Sigmoid colon (tissue), 7 donors: ENCODE results near the gene UFM1. TPM values are rescaled to one million over a fixed set of nuclear protein-coding genes. Genes with fewer than 3 reads are reported as not detected.

Source experiments
- DNase-seq: peaks from one replicate; pipeline ENCODE4 v3.0.0-alpha.2; 2019
- H3K27ac ChIP-seq, 4 donors: fragments of 200-600 bp; sonication (generic); one replicate each; pipeline ENCODE4 v1.5.1; 2016 to 2019; ENCODE audit warnings: mild to moderate bottlenecking in 1 of 4
- H3K27me3 ChIP-seq, 3 donors: fragments of 200-600 bp; sonication (generic); one replicate each; pipeline ENCODE4 v1.5.1; 2019; ENCODE audit warnings: mild to moderate bottlenecking in 1 of 3
- H3K36me3 ChIP-seq, 4 donors: fragments of 200-600 bp; sonication (generic); one replicate each; pipeline ENCODE4 v1.5.1; 2016 to 2019
- H3K4me1 ChIP-seq, 4 donors: fragments of 200-600 bp; sonication (generic); one replicate each; pipeline ENCODE4 v1.5.1; 2017 to 2019
- H3K4me3 ChIP-seq, 4 donors: fragments of 200-600 bp; sonication (generic); one replicate each; pipeline ENCODE4 v1.5.1; 2017 to 2019; ENCODE audit warnings: mild to moderate bottlenecking in 2 of 4, moderate library complexity in 1 of 4
- H3K9me3 ChIP-seq, 4 donors: fragments of 200-600 bp in 3 of 4; sonication (generic) in 3 of 4; one replicate each; pipeline versions ENCODE4 v1.5.1 to v1.6.1; 2013 to 2019
- EP300 ChIP-seq, 4 donors: sonication (generic); formaldehyde crosslinking; IDR thresholded peaks; one replicate each; pipeline ENCODE4 v1.6.1; 2017; ENCODE audit warnings: antibody characterized with exemption in 4 of 4
- POLR2A ChIP-seq, 2 donors: fragments of 450-650 bp; IDR thresholded peaks; one replicate each; pipeline ENCODE4 v1.6.1; 2016; ENCODE audit warnings: antibody characterized with exemption in 2 of 2, mild to moderate bottlenecking in 2 of 2, moderate library complexity in 2 of 2
- POLR2AphosphoS5 ChIP-seq, 4 donors: sonication (generic); formaldehyde crosslinking; IDR thresholded peaks; one replicate each; pipeline ENCODE4 v1.6.1; 2017; ENCODE audit warnings: antibody characterized with exemption in 4 of 4
- WGBS, 2 donors: extraction: QIAGEN DNeasy Blood & Tissue Kit; methylation state at CpG; one replicate each; pipeline ENCODE4 v1.1.7; 2013; 5-methylcytosine and 5-hydroxymethylcytosine counted together
- intact Hi-C: fragments of 100-400 bp; cut with DNase I; formaldehyde crosslinking; loops from one replicate; pipeline ENCODE4 v1.15.1; 2023
- polyA plus RNA-seq, 3 donors: library from polyadenylated mRNA; stranded (reverse); fragments of 200-250 nt; gene quantifications; one replicate each; pipeline ENCODE4 v1.2.3, GENCODE V29; 2013
- total RNA-seq, 4 donors: library from RNA; depleted of rRNA; stranded (reverse); fragments of >200 nt; gene quantifications; one replicate each; pipeline ENCODE4 v1.1.0, GENCODE V29; 2016
- TF ChIP-seq, protein P1 (sequence below), 4 experiments: fragments of 450-650 bp in 3 of 4; fragments of 200-600 bp in 1 of 4; IDR thresholded peaks; one replicate each; pipeline ENCODE4 v1.5.1; 2016 to 2019; ENCODE audit warnings: antibody characterized with exemption in 4 of 4, mild to moderate bottlenecking in 3 of 4, moderate library complexity in 2 of 4
- donor health status: healthy with polysubstance abuse.
- donor health status: Bipolar disorder and iron deficiency.
- donor health status: healthy.

Gene UFM1
- total and polyA plus RNA-seq, 7 donors: 33.9 to 60.6 (median 50.6) TPM

DNA sequence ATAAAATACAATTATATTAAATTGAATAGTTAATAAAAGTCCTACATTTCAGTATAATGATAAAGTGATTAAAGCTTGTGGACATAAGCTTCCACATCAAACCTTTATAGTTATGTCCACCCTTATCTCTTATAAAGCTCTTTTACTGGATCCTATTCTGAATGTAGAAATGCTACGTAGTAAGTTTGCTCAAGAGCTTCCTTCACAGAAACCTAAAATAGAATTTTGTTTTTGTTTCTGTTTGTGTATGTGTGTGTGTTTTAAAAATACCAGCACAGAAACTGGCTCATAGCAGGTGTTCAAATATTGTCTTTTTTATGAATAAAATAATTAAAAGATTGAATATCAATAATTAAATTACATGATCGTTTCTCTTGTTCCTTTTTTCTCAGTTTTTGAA lies 21.0 kb upstream of the UFM1 start:
- WGBS, 2 donors: 84 to 91% methylated on average over 2 of the region's 2 CpGs
- intact Hi-C loops: no loop called here

DNA sequence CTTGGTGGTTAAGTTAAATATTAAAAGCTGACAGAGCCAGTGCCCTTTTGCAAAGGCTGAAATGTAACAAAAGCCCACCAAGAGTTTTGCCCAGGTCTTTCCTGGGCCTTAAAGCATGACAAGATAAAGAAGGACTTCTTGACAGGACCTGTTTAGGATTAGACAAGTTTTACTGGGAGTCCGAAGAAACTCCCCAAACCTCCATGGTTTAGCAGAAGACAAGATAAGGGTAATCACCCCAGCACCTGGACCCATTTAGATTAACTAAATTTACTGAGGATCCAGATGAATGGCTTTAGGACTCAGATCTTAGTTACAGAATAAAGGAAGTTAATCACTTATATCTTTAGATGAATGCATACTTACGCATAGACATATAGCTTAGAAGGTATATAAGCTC lies 14.8 kb upstream of the UFM1 start:
- Histone ChIP-seq H3K4me3 (no peak overlapping the region), H3K27me3 (no peaks in the 10 kb centered on the region), H3K36me3 (no peaks in the 10 kb centered on the region), H3K9me3 (no peaks in the 10 kb centered on the region), H3K27ac (no peak overlapping the region), H3K4me1 (no peaks in the 10 kb centered on the region)
- no peak for DNase-seq
- TF ChIP-seq POLR2AphosphoS5 (IDR thresholded peaks at IDR 0.05) (no peak), EP300 (IDR thresholded peaks at IDR 0.05) (no peak), POLR2A (IDR thresholded peaks at IDR 0.05) (no peak)
- TF ChIP-seq, protein P1, sequence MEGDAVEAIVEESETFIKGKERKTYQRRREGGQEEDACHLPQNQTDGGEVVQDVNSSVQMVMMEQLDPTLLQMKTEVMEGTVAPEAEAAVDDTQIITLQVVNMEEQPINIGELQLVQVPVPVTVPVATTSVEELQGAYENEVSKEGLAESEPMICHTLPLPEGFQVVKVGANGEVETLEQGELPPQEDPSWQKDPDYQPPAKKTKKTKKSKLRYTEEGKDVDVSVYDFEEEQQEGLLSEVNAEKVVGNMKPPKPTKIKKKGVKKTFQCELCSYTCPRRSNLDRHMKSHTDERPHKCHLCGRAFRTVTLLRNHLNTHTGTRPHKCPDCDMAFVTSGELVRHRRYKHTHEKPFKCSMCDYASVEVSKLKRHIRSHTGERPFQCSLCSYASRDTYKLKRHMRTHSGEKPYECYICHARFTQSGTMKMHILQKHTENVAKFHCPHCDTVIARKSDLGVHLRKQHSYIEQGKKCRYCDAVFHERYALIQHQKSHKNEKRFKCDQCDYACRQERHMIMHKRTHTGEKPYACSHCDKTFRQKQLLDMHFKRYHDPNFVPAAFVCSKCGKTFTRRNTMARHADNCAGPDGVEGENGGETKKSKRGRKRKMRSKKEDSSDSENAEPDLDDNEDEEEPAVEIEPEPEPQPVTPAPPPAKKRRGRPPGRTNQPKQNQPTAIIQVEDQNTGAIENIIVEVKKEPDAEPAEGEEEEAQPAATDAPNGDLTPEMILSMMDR (IDR thresholded peaks at IDR 0.05): no peak
- 89 to 90% methylated on average over 2 of the region's 2 CpGs for WGBS, 2 donors
- intact Hi-C loops: no loop called here

More for the DNA sequence above, 21.0 kb upstream of the UFM1 start:
- Histone ChIP-seq H3K4me1 (no peaks in the 10 kb centered on the region), H3K36me3 (no peaks in the 10 kb centered on the region), H3K4me3 (no peak overlapping the region), H3K9me3 (no peaks in the 10 kb centered on the region), H3K27ac (no peak overlapping the region), H3K27me3 (no peaks in the 10 kb centered on the region)
- no peak for DNase-seq
- no peak for TF ChIP-seq POLR2A (IDR thresholded peaks at IDR 0.05)
- TF ChIP-seq POLR2AphosphoS5 (IDR thresholded peaks at IDR 0.05): no peak
- TF ChIP-seq EP300 (IDR thresholded peaks at IDR 0.05): no peak

DNA sequence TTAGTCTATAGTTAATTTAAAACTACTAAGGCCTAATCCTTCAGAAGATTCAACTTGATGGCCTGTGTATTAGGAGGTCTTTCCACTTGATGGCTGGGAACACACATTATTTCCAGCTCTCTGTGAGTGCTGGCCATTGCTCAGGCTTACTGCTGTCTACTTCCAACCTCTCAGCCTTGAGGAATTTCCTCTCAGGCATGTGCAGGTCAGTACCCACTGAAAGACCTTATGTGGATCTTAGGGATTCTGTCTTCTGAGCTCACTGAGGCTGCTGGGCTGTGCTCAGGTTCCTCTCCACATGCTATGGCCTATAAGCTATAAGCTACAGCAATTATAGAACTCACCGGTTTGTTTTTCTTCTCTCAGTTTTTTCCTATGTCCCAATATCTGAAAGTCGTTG lies 11.6 kb upstream of the UFM1 start:
- H3K36me3 ChIP-seq: no peaks in the 10 kb centered on the region
- 95 to 97% methylated on average over 2 of the region's 2 CpGs for WGBS, 2 donors
- intact Hi-C loops: no loop called here
- DNase-seq: no peak
- no peak overlapping the region for H3K27ac ChIP-seq
- no peaks in the 10 kb centered on the region for H3K4me1 ChIP-seq
- no peak for TF ChIP-seq POLR2AphosphoS5 (IDR thresholded peaks at IDR 0.05)
- TF ChIP-seq EP300 (IDR thresholded peaks at IDR 0.05): no peak
- TF ChIP-seq, protein P1 (IDR thresholded peaks at IDR 0.05): no peak
- TF ChIP-seq POLR2A (IDR thresholded peaks at IDR 0.05): no peak
- H3K4me3 ChIP-seq: no peak overlapping the region
- no peaks in the 10 kb centered on the region for H3K27me3 ChIP-seq
- H3K9me3 ChIP-seq: no peaks in the 10 kb centered on the region

DNA sequence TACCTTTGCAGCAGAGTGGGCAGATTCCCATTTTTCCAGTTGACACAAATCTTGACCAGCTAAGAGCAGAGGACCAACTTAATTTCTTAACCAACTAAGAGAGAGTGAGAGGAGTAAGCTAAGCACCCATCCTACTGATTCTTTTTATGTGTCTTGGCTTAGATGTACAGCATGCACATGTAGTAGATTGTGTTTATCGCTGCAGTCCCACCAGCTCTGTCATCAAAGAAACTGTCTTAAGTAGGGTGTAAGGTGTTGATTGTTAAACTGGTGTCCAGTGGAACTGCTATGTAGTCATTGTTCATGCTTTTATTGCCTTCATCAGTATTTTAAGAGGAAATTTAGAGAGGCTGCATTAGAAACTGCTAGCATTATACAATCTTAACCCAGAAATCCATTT lies 9.0 kb upstream of the UFM1 start:
- no peak for TF ChIP-seq POLR2AphosphoS5 (IDR thresholded peaks at IDR 0.05)
- no peak for TF ChIP-seq EP300 (IDR thresholded peaks at IDR 0.05)
- TF ChIP-seq POLR2A (IDR thresholded peaks at IDR 0.05): no peak
- TF ChIP-seq, protein P1 (IDR thresholded peaks at IDR 0.05): no peak
- Histone ChIP-seq H3K27ac (no peak overlapping the region), H3K4me3 (no peak overlapping the region)

DNA sequence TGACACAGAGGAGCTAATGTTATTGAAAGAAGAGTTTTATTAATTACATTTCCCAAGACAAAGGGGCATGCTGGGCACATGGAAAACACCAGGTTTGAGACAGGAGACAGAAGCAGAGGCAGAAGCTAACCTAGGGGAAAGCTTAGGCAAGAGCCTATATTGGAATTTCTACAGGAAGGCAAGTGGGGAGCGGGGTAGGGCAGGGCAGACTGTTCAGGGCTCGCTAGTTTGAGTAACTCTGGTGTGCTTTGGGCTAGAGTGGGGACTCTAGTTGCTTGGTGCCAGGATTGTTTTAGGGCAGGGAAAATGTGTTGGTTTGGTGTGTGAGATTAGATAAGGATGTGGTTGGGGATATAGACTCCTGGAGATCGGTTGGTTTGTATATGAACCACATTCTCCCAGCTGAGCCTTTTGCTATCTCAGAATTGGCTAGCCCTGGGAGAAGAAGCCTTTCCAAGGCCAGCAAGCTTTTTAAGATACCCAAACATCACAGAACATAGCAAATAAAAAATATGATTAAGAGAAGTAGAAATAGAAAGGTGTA lies 8.4 kb upstream of the UFM1 start:
- Histone ChIP-seq H3K27ac (no peak overlapping the region), H3K9me3 (no peaks in the 10 kb centered on the region), H3K4me3 (no peak overlapping the region), H3K27me3 (no peaks in the 10 kb centered on the region), H3K4me1 (no peaks in the 10 kb centered on the region), H3K36me3 (no peaks in the 10 kb centered on the region)
- 78 to 89% methylated on average over 3 of the region's 3 CpGs for WGBS, 2 donors
- no peak for DNase-seq
- TF ChIP-seq, protein P1 (IDR thresholded peaks at IDR 0.05): no peak
- no peak for TF ChIP-seq EP300 (IDR thresholded peaks at IDR 0.05)
- no peak for TF ChIP-seq POLR2AphosphoS5 (IDR thresholded peaks at IDR 0.05)
- TF ChIP-seq POLR2A (IDR thresholded peaks at IDR 0.05): no peak
- intact Hi-C loops: no loop called here

More for the DNA sequence above, 9.0 kb upstream of the UFM1 start:
- intact Hi-C loops: no loop called here
- H3K36me3 ChIP-seq: no peaks in the 10 kb centered on the region
- no peaks in the 10 kb centered on the region for H3K4me1 ChIP-seq
- no peak for DNase-seq
- no peaks in the 10 kb centered on the region for H3K9me3 ChIP-seq
- H3K27me3 ChIP-seq: no peaks in the 10 kb centered on the region
- WGBS, 2 donors: 100% methylated on average over 1 of the region's 1 CpG
